Measurements from ENCODE around the gene SCN10A.

DNA sequence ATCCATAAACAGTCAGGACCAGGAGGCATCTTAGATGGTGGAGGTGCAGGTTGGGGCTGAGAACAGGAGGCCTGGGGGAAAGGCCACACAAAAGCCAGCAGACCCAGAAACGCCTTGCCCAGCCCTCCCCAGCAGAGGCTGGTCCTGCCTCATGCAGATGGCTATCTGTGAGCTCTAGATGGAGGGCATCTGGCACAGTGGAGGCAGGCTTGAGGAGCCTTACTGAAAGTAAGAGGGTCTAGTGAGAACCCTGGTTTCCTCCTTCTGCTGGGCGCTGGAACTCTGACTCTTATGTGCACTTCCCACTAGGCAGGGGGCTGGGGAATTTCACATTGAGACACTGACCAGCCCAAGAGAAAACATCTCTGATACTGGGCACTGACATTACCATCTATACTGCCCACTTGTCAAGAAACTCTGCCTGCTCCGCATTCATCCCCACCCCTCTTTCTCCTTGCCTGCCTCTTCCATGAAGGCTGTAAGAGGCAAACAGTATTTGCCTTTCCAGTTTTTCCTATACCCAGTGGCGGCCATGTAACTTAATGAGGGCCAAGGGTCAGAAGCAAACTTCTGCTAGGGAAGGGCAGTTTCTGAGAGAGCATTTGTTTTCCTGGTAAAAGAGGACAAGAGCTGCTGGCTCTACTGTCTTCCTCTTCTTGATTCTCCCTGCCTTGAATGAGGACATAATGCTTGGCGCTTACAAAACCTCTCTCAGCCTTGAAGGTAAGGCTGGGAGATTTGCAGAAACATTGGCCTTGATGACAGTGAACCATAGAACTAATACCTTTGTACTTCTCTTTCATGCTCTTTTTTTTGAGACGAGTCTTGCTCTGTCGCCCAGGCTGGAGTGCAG is 162.1 kb downstream of the SCN10A start:
- TF ChIP-seq, protein P1, sequence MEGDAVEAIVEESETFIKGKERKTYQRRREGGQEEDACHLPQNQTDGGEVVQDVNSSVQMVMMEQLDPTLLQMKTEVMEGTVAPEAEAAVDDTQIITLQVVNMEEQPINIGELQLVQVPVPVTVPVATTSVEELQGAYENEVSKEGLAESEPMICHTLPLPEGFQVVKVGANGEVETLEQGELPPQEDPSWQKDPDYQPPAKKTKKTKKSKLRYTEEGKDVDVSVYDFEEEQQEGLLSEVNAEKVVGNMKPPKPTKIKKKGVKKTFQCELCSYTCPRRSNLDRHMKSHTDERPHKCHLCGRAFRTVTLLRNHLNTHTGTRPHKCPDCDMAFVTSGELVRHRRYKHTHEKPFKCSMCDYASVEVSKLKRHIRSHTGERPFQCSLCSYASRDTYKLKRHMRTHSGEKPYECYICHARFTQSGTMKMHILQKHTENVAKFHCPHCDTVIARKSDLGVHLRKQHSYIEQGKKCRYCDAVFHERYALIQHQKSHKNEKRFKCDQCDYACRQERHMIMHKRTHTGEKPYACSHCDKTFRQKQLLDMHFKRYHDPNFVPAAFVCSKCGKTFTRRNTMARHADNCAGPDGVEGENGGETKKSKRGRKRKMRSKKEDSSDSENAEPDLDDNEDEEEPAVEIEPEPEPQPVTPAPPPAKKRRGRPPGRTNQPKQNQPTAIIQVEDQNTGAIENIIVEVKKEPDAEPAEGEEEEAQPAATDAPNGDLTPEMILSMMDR (conservative IDR thresholded peaks at IDR 0.05; ENCODE audit: low read depth in 2 of 2): no peak
- no peak for TF ChIP-seq EZH2 (IDR thresholded peaks at IDR 0.05; ENCODE audit: low read depth, unreplicated experiment)
- no peak for TF ChIP-seq POLR2AphosphoS5 (IDR thresholded peaks at IDR 0.05; ENCODE audit: low read depth)
- TF ChIP-seq EZH2phosphoT487 (IDR thresholded peaks at IDR 0.05; ENCODE audit: unreplicated experiment): no peak
- TF ChIP-seq, protein P2, sequence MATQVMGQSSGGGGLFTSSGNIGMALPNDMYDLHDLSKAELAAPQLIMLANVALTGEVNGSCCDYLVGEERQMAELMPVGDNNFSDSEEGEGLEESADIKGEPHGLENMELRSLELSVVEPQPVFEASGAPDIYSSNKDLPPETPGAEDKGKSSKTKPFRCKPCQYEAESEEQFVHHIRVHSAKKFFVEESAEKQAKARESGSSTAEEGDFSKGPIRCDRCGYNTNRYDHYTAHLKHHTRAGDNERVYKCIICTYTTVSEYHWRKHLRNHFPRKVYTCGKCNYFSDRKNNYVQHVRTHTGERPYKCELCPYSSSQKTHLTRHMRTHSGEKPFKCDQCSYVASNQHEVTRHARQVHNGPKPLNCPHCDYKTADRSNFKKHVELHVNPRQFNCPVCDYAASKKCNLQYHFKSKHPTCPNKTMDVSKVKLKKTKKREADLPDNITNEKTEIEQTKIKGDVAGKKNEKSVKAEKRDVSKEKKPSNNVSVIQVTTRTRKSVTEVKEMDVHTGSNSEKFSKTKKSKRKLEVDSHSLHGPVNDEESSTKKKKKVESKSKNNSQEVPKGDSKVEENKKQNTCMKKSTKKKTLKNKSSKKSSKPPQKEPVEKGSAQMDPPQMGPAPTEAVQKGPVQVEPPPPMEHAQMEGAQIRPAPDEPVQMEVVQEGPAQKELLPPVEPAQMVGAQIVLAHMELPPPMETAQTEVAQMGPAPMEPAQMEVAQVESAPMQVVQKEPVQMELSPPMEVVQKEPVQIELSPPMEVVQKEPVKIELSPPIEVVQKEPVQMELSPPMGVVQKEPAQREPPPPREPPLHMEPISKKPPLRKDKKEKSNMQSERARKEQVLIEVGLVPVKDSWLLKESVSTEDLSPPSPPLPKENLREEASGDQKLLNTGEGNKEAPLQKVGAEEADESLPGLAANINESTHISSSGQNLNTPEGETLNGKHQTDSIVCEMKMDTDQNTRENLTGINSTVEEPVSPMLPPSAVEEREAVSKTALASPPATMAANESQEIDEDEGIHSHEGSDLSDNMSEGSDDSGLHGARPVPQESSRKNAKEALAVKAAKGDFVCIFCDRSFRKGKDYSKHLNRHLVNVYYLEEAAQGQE (IDR thresholded peaks at IDR 0.05; ENCODE audit: unreplicated experiment): no peak
- TF ChIP-seq JUNB (IDR thresholded peaks at IDR 0.05; ENCODE audit: unreplicated experiment): no peak
- TF ChIP-seq ZNF331 (CRISPR knock-in tag; IDR thresholded peaks at IDR 0.05; ENCODE audit: low read depth): no peak
- no peak for TF ChIP-seq ZNF114 (CRISPR knock-in tag; IDR thresholded peaks at IDR 0.05)
